HG02571 (cell line): ENCODE measurements around the gene CXCL14.

ENCODE experiments used
- ATAC-seq: cut with Tn5 transposase; IDR thresholded peaks from one replicate; pipeline ENCODE4 v1.9.1; 2021; ENCODE audit warnings: mild to moderate bottlenecking, moderate library complexity; ENCODE audit not compliant: unreplicated experiment

Gene CXCL14, protein sequence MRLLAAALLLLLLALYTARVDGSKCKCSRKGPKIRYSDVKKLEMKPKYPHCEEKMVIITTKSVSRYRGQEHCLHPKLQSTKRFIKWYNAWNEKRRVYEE

DNA sequence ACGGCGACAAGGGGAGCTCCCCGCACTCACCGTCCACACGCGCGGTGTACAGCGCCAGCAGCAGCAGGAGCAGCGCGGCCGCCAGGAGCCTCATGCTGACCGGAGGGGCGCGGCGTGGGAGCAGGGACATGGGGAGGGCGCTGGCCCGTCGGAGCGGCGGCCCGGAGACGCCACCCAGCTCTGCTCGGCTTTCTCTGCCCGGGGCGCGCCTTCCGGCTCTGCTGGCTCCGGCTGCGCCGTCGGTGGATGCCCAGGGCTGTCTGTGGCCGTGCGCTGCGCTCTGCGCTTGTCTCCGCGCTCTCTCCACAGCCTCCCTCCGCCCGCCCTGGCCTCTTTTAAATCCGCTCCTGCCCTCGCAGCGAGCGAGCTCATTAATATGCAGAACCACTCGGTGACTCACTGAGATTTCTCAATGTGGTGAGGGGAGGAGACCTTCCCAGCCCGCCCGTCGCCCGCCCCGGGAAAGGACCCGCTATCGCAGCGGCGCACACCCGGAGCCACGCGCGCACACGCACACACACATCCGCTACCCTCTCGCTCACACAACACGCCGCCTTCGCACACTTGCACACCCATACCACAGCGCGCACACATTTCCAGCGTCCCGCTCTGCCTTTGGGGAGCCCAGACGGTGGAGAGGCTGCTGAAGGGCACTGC, at the start of gene CXCL14:
TSS of gene CXCL14 (minus strand) at position 307 of the 657 bp plus-strand sequence. CDS start at position 94, 213 bp downstream.
- no peak for ATAC-seq

DNA sequence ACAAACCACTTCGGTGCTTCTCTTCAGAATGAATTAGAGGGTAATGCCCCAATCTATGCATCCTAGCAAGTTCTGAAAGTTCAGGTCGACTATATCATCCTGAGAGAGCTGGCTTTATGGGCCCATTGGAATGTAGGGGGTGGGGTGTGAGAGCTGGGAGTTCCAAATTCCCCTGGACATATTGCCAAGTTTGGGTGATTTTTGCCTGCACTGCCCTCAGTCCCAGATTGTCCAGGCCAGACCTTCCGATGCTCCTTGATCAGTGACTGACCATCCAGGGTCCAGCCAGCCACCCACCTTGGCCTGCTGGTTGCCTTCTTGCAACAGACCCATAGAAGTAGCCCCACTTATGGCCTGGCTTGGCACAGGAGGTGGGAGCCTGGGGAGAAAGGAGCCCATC, 47.8 kb upstream of the CXCL14 start:
- no peak for ATAC-seq

DNA sequence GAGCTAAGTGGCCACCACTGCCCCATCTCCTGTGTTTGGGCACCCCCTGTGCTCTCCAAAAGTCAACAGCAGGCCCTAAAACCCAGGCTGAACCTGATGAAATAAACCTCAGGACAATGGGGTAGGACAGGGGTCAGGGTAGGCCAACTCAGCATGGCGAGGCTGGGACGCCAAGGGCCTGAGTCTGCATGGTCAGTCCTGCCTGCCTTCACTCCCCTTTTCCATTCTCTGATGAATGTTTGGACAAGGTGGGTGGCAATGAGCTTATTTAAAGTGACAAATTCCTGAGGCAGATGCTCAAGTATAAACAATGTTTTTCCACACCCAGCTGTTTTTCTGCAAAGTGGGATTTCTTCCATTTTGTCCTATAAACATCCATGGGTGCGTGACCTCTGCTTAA, 47.2 kb upstream of the CXCL14 start:
- ATAC-seq: no peak

DNA sequence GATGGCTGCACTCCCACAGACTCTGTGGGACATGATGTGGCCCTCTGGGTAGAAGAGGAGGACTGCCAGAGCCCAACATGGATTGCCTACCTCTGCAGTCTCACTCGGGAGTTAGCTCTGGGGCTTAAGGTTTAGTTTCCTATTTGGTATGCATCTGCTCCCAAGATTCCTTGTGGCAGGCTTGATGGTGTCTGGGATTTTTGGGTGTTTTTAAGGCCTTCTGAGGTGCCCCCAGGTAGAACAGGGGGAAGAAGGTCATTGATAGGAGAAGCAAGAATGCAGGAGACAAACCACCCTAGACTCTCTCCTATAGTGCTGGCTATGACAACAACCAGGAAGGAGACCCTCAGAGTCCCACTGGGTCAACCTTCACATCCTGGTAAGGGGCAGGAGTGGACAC, 46.7 kb upstream of the CXCL14 start:
- ATAC-seq: no peak

DNA sequence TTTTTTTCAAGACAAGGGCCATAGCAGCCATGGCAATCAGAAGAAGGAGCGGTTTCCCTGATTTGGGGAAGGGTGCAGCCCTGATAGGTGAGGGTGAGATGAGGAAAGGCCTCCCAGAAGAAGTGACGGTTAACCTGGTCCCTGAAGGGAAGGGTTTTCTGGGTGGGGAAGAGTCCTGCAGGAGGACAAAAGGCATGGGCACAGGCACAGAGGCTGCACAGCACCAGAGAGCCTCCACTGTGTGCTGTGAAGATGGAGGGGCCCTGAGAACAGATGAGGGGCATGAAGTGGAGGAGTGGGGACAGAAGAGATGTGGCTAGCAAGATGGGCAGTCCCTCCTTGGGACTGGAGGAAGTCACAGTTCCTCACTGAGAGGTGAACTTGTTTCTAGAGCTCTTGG, 46.3 kb upstream of the CXCL14 start:
- no peak for ATAC-seq

DNA sequence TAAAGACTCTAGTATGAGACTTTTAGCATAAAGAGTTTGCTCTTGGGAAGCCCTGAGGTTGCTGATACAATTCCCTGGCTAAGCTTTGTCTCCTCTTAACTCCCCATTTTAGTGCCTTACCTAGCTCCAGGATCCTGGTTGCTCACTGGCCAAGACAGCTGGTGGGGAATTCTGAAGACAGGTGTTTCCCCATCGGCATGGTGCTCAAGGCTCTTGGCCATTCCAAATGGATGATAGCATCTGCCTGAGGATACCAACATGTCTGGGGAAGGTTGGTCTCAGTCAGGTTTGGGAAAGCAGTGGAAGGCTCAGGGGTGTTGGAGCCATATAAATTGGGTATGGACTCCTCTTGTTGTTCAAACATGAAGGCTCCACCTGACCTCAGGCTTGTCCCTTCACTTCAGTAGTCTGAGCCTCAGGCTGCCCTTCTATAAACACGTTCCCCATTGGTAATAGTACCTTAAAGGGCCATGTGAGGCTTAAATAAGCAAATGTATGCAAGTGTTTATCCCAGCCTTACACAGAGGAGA, 44.5 kb upstream of the CXCL14 start:
- no peak for ATAC-seq

DNA sequence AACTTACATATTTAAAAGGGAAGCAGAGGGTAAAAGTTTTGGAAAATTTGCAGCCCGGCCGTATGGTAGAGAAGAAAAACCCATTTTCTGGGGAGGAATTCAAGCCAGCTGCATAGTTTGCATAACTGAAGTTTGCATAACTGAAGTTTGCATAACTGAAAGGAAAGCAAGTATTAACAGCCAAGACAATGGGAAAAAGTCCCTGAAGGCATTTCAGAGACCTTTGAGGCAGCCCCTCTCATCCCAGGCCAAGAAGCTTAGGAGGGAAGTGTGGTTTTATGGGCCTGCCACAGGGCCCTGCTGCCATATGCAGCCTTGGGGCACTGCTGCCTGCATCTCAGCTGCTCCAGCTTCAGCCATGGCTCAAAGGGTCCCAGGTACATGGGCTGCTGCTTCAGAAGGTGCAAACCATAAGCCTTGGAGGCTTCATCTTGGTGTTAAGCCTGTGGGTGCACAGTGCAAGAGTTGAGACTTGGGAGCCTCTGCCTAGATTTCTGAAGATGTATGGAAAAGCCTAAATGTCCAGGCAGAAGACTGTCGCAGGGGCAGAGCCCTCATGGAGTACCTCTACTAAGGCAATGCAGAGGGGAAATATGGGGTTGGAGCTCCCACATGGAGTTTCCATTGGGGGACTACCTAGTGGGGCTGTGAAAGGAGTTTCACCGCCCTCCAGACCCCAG, 36.9 kb upstream of the CXCL14 start:
- ATAC-seq: no peak

DNA sequence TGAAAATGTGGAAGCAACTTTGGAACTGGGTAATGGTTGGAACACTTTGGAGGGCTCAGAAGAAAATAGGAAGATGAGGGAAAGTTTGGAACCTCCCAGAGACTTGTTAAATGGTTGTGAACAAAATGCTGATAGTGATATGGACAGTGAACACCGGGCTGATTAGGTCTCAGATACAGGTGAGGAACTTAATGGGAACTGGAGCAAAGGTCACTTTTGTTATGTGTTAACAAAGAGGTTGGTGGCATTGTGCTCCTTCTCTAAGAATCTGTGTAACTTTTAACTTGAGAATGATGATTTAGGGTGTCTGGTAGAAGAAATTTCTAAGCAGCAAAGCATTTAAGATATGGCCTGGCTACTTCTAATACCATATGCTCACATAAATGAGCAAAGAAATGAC, 36.4 kb upstream of the CXCL14 start:
- no peak for ATAC-seq

DNA sequence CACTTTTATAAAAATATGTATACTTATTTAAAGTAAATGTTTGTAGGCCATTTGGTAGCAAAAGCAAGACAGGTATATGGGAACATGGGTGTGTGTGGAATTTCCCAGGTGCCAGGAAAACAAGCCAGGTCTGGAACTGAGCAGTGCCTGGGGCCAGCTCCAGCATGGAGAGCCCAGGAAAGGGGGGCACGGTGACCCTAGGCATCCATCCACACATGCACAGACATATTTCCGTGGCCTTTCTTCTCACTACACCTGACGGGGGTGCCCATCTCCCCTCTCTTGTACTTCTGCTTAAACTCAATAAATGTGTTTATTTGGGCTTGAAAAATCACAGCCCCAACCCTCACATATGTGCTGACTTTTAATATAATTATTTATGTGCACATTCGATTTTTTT, 31.2 kb upstream of the CXCL14 start:
- ATAC-seq: no peak

DNA sequence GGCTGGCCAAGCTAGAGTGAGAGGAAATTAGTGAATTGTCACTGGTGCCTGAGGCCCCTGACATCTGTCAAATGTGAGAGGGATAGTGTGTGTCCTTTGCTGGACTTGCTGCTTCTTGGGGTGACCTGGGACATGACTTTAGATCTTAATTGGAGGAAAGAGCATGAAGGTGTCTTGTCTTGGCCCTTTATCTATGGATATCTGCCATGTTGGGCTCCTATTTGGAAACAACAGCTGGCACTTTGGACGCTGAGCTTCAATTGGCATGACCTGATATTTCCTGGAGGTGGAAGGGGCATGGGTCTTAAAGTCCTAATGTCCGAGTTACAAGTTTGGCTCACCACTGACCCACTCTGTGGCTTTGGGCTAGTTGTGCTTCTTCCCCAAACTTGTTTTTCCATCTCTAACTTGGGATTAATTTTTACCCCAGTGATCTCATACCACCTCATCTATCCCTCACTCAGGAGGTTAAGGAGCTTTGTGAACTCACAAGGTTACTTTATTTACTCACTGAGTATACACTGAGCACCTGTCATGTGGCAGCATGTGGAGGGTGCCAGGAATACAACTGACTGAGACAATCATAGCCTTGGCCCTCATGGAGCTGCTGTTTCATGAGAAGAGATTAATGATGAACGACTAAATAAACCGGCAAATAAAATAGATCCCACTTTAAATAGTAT, 30.1 kb upstream of the CXCL14 start:
- ATAC-seq: no peak

DNA sequence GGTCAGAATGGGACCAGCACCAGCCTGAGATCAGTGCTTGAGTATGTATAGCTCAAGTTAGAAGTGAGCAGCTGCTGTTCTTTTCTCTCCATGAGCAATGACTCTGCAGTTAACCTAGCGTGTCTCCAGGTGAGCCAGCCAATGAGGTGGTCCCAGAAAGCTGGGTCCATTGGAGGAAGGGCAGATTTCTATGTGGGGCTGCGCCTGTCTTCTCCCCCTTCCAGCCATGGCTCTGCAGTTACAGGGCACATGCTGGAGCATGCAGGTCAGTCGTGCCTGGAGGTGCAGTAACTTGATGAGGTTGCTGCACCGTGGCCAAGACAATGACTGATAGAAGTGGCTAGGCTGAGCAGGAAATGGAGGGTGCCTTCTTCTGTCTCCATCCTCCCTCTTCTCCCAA, 29.6 kb upstream of the CXCL14 start:
- no peak for ATAC-seq

DNA sequence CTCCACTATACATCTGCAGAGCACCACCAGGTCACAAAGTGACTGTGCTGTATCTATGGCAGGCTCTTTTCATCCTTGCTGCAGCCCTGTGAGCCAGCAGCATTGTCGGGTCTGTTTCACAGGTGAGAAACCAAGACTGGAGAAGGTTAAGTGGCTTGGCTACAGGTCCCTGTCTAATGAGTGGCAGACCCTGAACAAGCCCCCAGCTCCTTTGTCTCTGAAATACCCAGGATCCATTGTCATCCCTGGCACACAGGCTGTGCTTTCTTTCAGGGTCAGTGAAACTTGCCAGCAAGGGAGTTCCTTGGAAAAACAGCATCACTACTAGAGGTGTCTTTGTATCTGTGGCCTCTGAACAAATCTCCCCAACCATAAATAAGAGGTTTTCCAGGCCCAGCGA, 27.6 kb upstream of the CXCL14 start:
- ATAC-seq: no peak

DNA sequence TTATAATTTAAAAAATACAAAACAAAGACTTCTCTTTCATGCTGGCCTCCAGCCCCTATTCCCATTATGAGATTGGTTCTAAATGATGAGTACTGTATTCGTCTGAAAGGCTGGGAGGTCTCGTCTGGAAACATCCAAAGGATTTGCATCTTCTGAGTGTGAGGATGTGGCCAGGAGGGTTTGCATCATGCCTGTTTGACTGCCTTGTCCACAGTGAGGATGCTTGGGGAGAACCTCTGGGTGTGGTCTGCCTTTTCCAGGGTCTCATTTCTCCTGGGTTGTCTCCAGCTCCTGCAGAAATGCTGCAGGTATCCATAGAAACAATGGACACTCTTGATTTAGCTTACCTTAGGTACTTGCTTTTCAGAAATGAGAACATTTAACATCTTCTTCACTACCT, 26.4 kb upstream of the CXCL14 start:
- no peak for ATAC-seq

DNA sequence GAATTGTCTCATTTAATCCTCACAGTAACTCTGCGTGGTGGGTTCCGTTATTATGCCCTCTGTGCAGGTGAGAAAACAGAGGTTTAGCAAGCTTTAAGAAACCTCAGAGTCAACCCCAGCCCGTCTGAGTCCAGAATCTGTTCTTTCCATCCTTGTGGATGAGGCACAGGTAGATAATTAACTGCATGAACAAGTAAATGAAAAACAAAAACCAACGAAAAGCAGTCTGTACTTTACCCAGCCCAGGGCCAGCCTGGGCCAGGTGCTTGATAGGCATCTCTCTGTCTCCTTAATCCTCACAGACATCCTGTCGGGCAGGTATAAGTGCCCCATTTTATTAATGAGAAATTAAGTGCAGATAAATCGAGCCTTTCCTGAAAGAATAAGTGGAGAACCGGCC, 25.3 kb upstream of the CXCL14 start:
- no peak for ATAC-seq

DNA sequence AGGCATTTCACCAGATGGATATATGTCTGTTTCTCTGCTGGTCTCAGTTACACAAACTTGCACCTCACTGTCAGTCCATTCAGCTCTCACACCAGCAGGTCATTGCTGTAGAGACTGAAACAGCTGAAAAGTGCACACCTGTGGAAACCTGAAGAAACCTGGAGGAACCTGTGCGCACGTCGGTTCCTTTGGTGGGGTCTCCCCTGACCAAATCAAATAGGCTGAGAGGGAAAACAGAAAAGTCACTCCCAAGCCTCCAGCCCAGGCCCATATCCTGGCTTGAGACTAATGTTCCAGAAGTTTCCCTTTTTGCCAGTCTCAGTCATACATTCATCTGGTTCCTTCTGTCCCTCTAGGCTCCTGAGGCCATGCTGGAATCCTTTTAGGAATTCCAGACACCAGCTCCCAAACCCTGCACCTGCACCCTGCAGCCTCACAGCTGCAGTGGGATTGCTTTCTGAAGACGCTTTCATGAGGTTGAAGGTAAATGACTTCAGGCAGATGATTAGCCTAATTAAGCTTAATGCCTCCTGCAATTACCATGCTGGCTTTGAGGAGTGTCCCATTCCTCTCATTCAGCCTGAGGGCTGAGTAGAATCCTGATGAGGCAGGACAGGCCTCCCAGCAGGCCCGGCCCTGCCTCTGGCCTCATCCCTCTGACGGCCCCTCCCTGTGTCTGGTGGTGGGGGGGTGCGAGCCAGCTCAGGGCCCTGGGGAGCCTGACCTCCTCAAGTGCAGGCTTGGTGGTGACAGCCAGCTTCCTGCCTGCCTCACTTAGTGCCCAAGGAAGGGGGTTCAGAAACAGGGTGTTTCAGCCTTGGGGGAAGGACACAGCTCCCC, 24.3 kb upstream of the CXCL14 start:
- no peak for ATAC-seq

DNA sequence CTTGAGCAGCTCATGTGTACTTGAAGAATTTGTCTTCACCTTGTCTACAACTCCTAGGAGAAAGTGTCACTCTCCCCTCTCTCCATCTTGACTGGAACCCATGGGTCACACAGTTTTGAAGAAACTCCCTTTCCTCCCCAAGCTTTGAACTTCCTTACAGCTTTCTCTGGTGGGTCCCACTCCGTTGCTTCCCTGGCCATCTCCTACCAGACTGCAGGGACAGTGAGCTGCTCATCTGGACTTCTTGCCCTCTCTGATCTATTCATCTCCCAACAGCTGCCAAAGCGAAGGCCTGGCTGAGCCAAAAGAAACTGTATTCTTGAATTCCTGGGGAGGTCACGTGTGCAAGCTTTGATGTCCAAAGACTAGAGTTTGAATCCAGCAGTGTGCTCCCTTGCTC, 22.7 kb upstream of the CXCL14 start:
- no peak for ATAC-seq

DNA sequence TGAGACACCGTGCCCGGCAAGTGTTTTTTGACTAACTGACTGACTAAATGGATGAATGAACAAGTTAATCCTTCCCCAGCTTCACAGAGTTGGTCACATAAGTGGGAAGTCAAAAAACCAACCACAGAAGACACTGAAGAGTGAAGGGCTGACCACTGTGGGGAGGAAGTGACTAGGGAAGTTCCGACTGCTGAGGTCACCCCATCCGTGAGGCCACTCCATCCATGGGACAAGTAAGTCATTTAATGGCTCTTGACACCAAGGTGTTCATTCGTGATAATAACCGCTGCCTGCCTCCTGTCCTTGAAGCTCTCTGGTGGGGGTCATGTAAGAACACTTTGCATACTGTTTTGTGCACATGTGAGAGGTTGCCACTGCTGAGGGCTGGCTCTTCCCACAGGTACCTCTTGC, 22.2 kb upstream of the CXCL14 start:
- no peak for ATAC-seq

DNA sequence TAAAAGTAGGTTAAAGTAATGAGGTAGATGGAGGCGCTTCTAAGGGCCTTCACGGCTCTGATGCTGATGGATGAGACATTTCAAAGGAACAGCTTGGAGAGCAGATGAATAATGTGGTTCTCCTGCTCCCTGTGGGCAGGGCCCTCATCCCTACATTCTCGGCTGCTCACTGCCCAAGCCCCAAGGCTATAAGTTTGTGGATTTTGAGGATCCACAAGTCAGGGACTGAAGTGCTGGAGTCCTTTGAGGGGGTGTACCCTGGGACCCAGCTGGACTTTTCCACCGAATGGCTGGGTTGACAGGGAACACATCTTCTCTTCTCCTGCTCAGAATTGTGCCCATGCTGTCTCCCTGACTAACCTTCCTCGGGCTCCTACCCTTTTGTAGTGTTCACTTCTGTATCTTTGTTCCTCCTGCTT, 21.4 kb upstream of the CXCL14 start:
- ATAC-seq: no peak

DNA sequence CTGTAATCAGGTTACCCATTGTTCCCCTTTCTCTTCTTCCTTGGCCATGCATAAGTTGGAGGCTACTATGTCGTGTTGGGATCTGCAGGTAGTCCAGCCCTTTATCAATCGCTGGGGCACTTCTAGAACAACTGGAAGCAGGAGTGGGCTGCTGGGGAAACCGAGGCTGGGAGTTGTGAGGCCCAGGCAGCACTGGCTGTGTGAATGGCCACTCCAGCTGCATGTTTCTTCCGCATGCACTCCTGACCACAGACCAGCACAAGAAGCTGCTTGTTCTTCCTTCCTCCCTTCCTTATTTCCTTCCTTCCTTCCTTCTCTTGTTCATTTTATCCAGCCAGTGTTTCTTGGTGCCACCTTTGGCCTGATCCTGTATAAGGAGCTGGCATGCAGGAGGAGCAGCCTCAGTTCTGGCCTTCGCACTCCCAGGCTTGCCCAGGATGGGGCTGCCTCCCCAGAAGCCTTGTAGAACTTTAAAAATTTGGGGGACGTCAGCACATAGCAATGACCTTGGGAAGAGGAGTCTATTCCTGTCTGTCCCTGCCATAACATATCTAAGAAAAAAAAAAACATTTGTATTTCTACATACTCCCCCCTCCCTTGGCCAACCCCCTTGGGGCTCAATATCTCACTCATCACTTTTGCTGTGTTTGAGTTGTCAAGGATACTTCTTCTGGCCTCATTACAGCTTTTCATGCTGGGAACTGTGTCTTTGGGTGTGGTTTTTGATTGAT, 20.8 kb upstream of the CXCL14 start:
- no peak for ATAC-seq

DNA sequence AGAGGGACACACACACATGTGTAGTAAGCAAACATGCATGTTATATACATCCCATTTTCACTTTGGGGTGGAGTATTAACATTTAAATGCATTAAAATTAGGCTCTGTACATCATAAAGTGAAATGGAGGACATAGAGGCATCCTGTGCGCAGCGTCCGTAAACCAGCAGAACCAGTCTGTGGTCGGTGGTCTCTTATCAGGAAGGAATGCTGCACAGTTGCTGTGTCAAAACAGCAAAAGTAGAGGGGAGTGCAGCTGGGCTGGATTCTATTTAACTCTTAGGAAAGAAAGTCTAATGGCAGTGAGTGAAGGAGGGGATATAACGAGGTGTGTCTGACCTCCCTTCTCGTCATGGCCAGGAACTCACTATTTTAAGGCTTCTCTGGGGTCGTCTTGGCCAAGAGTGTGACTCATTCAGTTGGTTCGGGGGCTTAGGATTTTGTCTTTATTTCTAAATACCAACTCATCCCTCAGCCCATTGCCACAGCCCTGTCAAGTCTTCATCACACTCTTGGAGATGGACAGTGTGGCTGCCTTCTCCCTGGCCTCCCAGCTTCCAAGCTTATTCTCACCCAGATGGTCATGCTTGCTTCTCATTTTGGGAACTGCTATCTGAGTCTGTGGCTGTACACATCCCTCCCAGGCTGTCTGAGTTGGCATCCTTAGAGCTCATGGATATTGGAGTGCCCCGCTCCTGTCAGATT, 20.1 kb upstream of the CXCL14 start:
- ATAC-seq: no peak
